Lower leg skin (tissue), 3 donors: ENCODE data around the gene D2HGDH.

Experiments used
- CTCF ChIP-seq, 3 donors: fragments of 450-650 bp; IDR thresholded peaks; one replicate each; pipeline ENCODE4 v1.5.1; 2016; ENCODE audit warnings: antibody characterized with exemption in 3 of 3, mild to moderate bottlenecking in 3 of 3, moderate library complexity in 2 of 3
- POLR2A ChIP-seq, 2 donors: fragments of 450-650 bp; IDR thresholded peaks; one replicate each; pipeline ENCODE4 v1.6.1; 2016 to 2017; ENCODE audit warnings: antibody characterized with exemption in 2 of 2, mild to moderate bottlenecking in 1 of 2, moderate library complexity in 1 of 2

GRCh38 chr2:241767464-241768250 lies 33.2 kb downstream of the D2HGDH start:
- TF ChIP-seq CTCF (IDR thresholded peaks at IDR 0.05), result no peak
- no peak for TF ChIP-seq POLR2A (IDR thresholded peaks at IDR 0.05)
